K562 (cell line): ENCODE results near the gene PRMT7.

ENCODE experiments used
- ESRRA ChIP-seq: fragments of 450-650 bp; IDR thresholded peaks from 2 replicates; pipeline ENCODE4 v1.6.1; 2014; ENCODE audit warnings: low read depth, mild to moderate bottlenecking, moderate library complexity, borderline replicate concordance
- PHF8 ChIP-seq: fragments of 200-600 bp; sonication (generic); IDR thresholded peaks from 2 replicates; pipeline ENCODE4 v1.6.1; 2012; ENCODE audit warnings: mixed run types, mild to moderate bottlenecking, inconsistent platforms, low read length, moderate library complexity, borderline replicate concordance
- SMARCC2 ChIP-seq: fragments of 450-650 bp; IDR thresholded peaks from 2 replicates; pipeline ENCODE4 v1.6.1; 2017; ENCODE audit warnings: antibody characterized with exemption, moderate library complexity, mild to moderate bottlenecking, low read depth
- SNRNP70 ChIP-seq: fragments of 200-400 bp; formaldehyde crosslinking; optimal IDR thresholded peaks from 2 replicates; pipeline ENCODE3; 2017; ENCODE audit warnings: low read depth, low read length
- YY1 ChIP-seq, 3 experiments: IDR thresholded peaks; 2 replicates each; pipeline ENCODE4 v1.6.1; 2011; ENCODE audit warnings: low read length in 2 of 3, mild to moderate bottlenecking in 2 of 3, moderate library complexity in 2 of 3, borderline replicate concordance in 1 of 3, control low read depth in 1 of 3, low read depth in 1 of 3; ENCODE audit not compliant: insufficient read depth in 3 of 3, insufficient replicate concordance in 2 of 3, control insufficient read depth in 1 of 3, insufficient read length in 1 of 3; ENCODE audit errors: extremely low read depth in 1 of 3
- TF ChIP-seq, protein P1 (sequence below): sonication (generic); formaldehyde crosslinking; IDR thresholded peaks from 2 replicates; pipeline ENCODE4 v1.5.0; 2020; ENCODE audit warnings: missing genetic modification reagents
- TF ChIP-seq, protein P2 (sequence below): fragments of 450-650 bp; conservative IDR thresholded peaks from 2 replicates; pipeline ENCODE4 v1.6.1; 2016; ENCODE audit warnings: missing genetic modification characterization, low read depth, mild to moderate bottlenecking, control low read depth, missing compliant biosample characterization

DNA sequence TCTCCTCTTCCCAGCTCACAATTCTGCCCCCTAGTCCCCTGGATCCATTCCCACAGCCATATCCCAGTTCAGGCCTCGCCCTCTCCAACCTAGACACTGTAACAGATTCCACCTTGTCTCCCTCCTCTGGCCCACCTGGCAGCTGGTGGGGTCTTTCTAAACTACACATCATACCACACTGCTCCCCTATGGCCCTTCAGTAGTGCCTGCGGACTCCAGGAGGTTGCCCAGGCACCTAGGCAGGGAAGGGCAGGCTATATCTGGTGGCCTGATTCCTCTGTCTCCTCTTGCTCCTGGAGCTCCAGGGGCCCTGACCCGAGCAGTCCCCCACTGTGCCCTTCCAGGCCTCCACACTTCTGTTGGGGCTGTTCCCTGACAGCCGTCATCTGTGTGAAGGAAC, 73.0 kb downstream of the PRMT7 start:
- TF ChIP-seq, protein P1, sequence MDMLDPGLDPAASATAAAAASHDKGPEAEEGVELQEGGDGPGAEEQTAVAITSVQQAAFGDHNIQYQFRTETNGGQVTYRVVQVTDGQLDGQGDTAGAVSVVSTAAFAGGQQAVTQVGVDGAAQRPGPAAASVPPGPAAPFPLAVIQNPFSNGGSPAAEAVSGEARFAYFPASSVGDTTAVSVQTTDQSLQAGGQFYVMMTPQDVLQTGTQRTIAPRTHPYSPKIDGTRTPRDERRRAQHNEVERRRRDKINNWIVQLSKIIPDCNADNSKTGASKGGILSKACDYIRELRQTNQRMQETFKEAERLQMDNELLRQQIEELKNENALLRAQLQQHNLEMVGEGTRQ (CRISPR knock-in tag), result no peak
- no peak for TF ChIP-seq SNRNP70
- no peak for TF ChIP-seq PHF8
- TF ChIP-seq YY1 (IDR thresholded peaks at IDR 0.05; ENCODE audit: borderline replicate concordance in 1 of 3, control insufficient read depth in 1 of 3, extremely low read depth in 1 of 3, insufficient read depth in 3 of 3, insufficient read length in 1 of 3, insufficient replicate concordance in 2 of 3, low read depth in 1 of 3, low read length in 2 of 3), result no peak
- TF ChIP-seq SMARCC2, result no peak
- TF ChIP-seq, protein P2, sequence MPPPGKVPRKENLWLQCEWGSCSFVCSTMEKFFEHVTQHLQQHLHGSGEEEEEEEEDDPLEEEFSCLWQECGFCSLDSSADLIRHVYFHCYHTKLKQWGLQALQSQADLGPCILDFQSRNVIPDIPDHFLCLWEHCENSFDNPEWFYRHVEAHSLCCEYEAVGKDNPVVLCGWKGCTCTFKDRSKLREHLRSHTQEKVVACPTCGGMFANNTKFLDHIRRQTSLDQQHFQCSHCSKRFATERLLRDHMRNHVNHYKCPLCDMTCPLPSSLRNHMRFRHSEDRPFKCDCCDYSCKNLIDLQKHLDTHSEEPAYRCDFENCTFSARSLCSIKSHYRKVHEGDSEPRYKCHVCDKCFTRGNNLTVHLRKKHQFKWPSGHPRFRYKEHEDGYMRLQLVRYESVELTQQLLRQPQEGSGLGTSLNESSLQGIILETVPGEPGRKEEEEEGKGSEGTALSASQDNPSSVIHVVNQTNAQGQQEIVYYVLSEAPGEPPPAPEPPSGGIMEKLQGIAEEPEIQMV (tag), result no peak
- no peak for TF ChIP-seq ESRRA
